NT2/D1 (cell line): ENCODE measurements around the gene ZNF445.
A peak's percentile ranks its signal among the peaks of the same experiment; 100 is the strongest.
"Not testable (repeated sequence)": the region's sequence is repeated elsewhere in the genome, so short reads cannot be mapped to it uniquely, and the experiment has no call there.

Experiments used
- DNase-seq: peaks from one replicate; pipeline ENCODE4 v3.0.0-alpha.2; 2011; ENCODE audit warnings: low read depth, low spot score
- H3K27me3 ChIP-seq: 2 replicates; pipeline ENCODE4 v1.6.0; 2011; ENCODE audit warnings: mild to moderate bottlenecking; ENCODE audit not compliant: insufficient read length, insufficient read depth
- H3K36me3 ChIP-seq: 2 replicates; pipeline ENCODE4 v1.6.1; 2011; ENCODE audit warnings: mild to moderate bottlenecking, low read length, mixed read lengths; ENCODE audit not compliant: insufficient read depth, insufficient read length
- H3K4me1 ChIP-seq: 2 replicates; pipeline ENCODE4 v1.5.1; 2011; ENCODE audit not compliant: insufficient read depth, insufficient read length
- H3K4me3 ChIP-seq: 2 replicates; pipeline ENCODE4 v1.5.1; 2011; ENCODE audit warnings: low read depth; ENCODE audit not compliant: insufficient read length
- H3K9ac ChIP-seq: 2 replicates; pipeline ENCODE4 v1.6.0; 2011; ENCODE audit warnings: low read depth; ENCODE audit not compliant: insufficient read length
- H3K9me3 ChIP-seq: 2 replicates; pipeline ENCODE4 v1.5.1; 2011; ENCODE audit warnings: mild to moderate bottlenecking, low read length; ENCODE audit not compliant: insufficient read depth
- SUZ12 ChIP-seq: IDR thresholded peaks from 2 replicates; pipeline ENCODE4 v1.6.1; 2011; ENCODE audit not compliant: insufficient read length, insufficient read depth; ENCODE audit errors: extremely low read depth
- YY1 ChIP-seq: IDR thresholded peaks from 2 replicates; pipeline ENCODE4 v1.6.1; 2011; ENCODE audit not compliant: insufficient read length, insufficient read depth
- ZNF274 ChIP-seq: IDR thresholded peaks from 2 replicates; pipeline ENCODE4 v1.6.1; 2011; ENCODE audit warnings: mild to moderate bottlenecking, low read depth, low read length

The ZNF445 gene

DNA sequence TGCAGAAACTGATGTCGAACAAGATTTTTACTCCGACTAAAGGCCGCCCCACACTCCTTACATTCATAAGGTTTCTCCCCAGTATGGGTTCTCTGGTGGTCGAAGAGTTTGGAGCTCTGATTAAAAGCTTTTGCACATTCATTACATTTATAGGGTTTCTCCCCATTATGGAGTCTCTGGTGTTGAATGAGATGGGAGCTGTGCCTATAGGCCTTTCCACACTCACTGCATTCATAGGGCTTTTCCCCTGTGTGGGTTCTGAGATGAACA, 22.4 kb upstream of the ZNF445 start:
- H3K36me3 ChIP-seq = peaks cover 61% of the 10 kb centered on the region
- H3K9me3 ChIP-seq = peaks cover 62% of the 10 kb centered on the region

DNA sequence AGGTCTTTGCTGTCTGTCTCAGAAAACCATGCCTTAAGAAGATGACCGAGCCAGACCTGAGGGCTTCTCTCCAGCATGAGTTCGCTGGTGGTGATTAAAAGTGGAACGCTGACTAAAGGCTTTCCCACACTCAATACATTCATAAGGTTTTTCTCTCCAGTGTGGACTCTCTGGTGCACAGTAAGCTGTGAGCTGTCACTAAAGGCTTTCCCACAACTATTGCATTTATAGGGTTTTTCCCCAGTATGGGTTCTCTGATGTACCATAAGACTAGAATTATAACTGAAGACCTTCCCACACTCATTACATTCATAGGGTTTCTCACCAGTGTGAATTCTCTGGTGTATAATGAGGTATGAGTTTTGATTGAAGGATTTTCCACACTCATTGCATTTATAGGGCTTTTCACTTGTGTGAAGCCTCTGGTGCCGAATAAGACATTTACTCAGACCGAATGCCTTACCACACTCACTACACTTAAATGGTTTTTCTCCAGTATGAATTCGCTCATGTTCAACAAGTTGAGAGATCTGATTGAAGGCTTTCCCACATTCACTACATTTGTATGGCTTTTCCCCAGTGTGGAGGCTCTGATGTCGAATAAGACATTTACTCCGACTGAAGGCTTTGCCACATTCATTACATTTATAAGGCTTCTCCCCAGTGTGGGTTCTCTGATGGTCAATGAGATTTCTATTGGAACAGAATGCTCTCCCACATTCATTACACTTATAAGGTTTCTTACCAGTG, 21.9 kb upstream of the ZNF445 start:
- Histone ChIP-seq H3K9me3 (peaks cover 62% of the 10 kb centered on the region), H3K4me1 (no peaks in the 10 kb centered on the region), H3K27me3 (no peaks in the 10 kb centered on the region), H3K9ac (no peak overlapping the region), H3K4me3 (no peak overlapping the region), H3K36me3 (peaks cover 64% of the 10 kb centered on the region)
- DNase-seq = no peak
- TF ChIP-seq ZNF274 (peak; percentile 84), SUZ12 (no peak)

More for the DNA sequence above, 22.4 kb upstream of the ZNF445 start:
- not testable (repeated sequence) for H3K27me3 ChIP-seq, H3K4me3 ChIP-seq, DNase-seq, H3K9ac ChIP-seq, H3K4me1 ChIP-seq
- peak; percentile 65 for TF ChIP-seq ZNF274

DNA sequence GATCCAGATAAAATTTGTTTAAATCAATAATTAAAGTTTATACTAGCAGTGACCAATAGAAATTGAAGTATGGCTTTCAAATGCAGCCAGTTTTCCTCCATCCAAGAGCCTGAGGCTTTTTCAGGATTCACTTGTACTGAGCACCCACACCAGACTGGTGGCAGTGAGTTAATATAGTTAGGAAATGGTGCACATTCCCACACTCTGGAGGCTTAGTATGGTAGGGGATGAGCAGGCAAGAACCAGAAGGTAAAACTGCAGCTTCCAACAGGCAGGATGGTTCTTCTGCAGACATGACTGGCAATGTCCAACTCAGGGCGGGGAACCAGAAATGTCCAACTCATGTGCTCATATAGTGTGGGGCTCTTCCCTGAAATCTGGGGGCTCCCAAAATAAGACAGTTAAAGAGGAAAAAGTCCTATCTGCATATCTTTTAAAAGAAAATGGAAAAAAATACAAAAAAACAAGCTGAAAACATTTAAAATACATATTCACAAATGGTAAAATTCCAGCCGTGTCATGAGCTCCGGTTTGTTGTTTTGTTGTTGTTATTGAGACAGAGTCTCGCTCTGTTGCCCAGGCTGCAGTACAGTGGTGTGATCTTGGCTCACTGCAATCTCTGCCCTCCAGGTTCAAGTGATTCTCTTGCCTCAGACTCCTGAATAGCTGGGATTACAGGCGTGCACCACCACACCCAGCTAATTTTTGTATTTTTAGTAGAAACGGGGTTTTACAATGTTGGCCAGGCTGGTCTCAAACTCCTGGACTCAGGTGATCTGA, 18.4 kb upstream of the ZNF445 start:
- Histone ChIP-seq H3K4me3 (no peak overlapping the region), H3K9me3 (peaks cover 33% of the 10 kb centered on the region), H3K4me1 (no peaks in the 10 kb centered on the region), H3K36me3 (peaks cover 56% of the 10 kb centered on the region), H3K9ac (no peak overlapping the region), H3K27me3 (no peaks in the 10 kb centered on the region)
- TF ChIP-seq SUZ12 (no peak), YY1 (no peak), ZNF274 (no peak)
- DNase-seq = no peak

DNA sequence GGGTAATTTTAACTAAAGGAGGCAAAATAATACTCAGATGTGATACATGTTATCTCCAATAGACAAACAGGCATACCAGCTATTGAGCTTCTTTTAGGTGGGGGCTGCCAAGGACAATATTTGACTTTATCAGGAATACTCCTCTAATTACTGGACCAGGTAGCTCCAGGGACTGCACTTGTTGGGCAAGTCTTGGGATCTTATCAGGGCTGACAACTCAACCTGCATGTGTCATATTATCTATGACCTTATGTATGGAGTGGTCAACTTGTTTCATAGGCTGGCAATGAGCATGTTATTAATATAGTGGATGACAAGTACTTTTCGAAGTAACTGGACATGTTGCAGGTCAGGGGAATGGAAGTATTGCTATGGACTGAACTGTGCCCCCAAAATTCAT, 15.0 kb upstream of the ZNF445 start:
- TF ChIP-seq SUZ12 = no peak
- no peak for TF ChIP-seq YY1
- no peak for TF ChIP-seq ZNF274
- Histone ChIP-seq H3K27me3 (no peaks in the 10 kb centered on the region), H3K4me3 (no peak overlapping the region), H3K36me3 (peaks cover 29% of the 10 kb centered on the region), H3K9me3 (0 out of 2 replicates have a peak, but pooled peaks cover under 1% of the 10 kb centered on the region), H3K9ac (no peak overlapping the region), H3K4me1 (no peaks in the 10 kb centered on the region)
- DNase-seq = no peak

DNA sequence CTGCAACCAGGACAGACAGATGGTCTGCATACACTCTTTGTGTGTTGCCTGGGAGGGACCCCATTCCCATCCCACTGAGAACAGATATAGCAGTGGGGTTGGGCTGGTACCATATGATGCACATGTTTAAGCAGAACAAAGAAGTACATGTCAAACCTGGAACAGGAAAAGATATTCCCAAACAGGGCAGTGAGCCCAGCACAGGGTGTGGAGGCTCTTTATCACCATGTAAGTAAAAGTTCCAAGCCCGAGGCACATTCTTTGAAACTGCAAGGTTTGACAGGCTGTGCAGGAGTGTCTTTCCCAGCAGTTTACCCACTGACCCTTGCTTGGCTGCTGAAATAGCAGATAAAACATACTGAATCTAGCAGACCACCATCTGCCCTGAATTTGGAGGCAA, 5.3 kb upstream of the ZNF445 start:
- H3K4me3 ChIP-seq = no peak overlapping the region
- no peaks in the 10 kb centered on the region for H3K4me1 ChIP-seq
- DNase-seq = no peak
- no peaks in the 10 kb centered on the region for H3K27me3 ChIP-seq
- no peaks in the 10 kb centered on the region for H3K9me3 ChIP-seq
- no peak overlapping the region for H3K9ac ChIP-seq
- TF ChIP-seq YY1 (no peak), SUZ12 (no peak), ZNF274 (no peak)
- no peaks in the 10 kb centered on the region for H3K36me3 ChIP-seq

DNA sequence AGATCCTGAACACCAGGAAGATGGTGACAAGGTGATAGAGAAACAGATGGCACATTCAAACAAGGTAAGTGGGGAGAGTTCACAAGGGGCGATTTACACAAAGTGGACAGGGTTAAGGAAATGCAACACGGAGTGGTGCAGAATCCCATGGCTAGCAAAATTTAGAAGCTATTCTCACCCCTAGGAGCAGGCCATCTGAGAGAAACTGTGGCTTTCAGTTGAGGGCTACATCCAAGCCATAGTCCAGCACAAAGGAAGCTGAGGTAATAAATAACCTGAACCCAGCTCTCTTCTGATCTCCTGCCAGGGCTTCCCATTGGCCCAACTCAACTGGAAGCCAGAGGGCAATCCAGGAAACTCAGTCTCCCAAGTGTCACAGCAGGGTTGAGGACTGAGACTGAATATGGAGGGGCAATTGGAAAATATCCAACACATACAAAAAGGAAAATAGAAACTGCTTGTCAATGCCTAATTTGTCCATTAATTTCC, 1.2 kb upstream of the ZNF445 start:
- no peaks in the 10 kb centered on the region for H3K4me1 ChIP-seq
- no peak overlapping the region for H3K4me3 ChIP-seq
- no peak overlapping the region for H3K9ac ChIP-seq
- TF ChIP-seq YY1 = no peak
- TF ChIP-seq SUZ12 = no peak
- no peak for TF ChIP-seq ZNF274
- H3K9me3 ChIP-seq = no peaks in the 10 kb centered on the region
- no peaks in the 10 kb centered on the region for H3K36me3 ChIP-seq
- DNase-seq = no peak
- no peaks in the 10 kb centered on the region for H3K27me3 ChIP-seq

DNA sequence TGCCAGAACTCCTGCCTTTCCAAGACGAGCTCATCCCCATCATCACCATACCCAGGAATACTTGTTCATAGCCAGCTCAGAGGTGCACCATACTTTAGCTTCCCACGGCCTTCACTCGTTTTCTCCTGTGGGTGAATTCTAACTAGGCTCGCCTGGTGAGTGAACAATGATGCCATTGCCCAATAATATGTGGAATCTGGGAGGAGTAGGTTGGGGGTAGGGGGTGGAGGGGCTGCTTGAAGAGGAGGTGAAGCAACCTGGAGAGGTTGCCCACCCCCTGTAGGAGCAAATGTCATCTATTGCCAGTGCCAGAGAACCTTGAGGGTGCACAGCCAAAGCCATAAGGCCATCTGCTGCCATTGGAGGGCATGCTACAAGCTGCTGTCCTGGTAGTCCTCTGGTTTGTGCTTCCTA, 592 bp upstream of the ZNF445 start:
- Histone ChIP-seq H3K9me3 (no peaks in the 10 kb centered on the region), H3K27me3 (no peaks in the 10 kb centered on the region), H3K36me3 (no peaks in the 10 kb centered on the region), H3K4me3 (peak overlapping the region; percentile 62), H3K4me1 (no peaks in the 10 kb centered on the region), H3K9ac (peak overlapping the region; percentile 71)
- no peak for TF ChIP-seq SUZ12
- no peak for TF ChIP-seq YY1
- no peak for TF ChIP-seq ZNF274
- no peak for DNase-seq
